ENCODE measurements around the gene PPP1CA. TPM values are rescaled to one million over a fixed set of nuclear protein-coding genes. Genes with fewer than 3 reads are reported as not detected.

The PPP1CA gene
- total RNA-seq, 1 experiment from 2014 or later = 238 TPM

- H3K4me1 ChIP-seq (ENCODE audit: control insufficient read depth in 1 of 2, insufficient read depth in 2 of 2, low read length in 2 of 2) = peaks cover 19 to 39% of the 10 kb centered on the region in 2 experiments; a peak in 3 of 4 replicates
- H3K79me2 ChIP-seq (ENCODE audit: insufficient read depth, low read length) = no peaks in the 10 kb centered on the region
- H3K4me2 ChIP-seq (ENCODE audit: low read length) = peak within 1 kb of the TSS; percentile 81
- ChIA-PET POLR2A (no interaction called here), RAD21 (ENCODE audit: low non-redundant PET in 1 of 2, low total read pairs in 2 of 2, uncharacterized antibody in 2 of 2, unreplicated experiment in 2 of 2) (interaction anchor here in 1 of 2 experiments (0.7 kb wide), 1 partner anchor 131 kb away, joined by 9 read pairs; no protein-coding TSS in a partner anchor), CTCF (no interaction called here)
- no peaks in the 10 kb centered on the region for H3K9me3 ChIP-seq (ENCODE audit: control insufficient read depth in 1 of 2, insufficient read depth in 1 of 2, low read depth in 1 of 2, low read length in 2 of 2)
- BruUV-seq (replicated peaks) = no TSS peak
- DNase-seq (ENCODE audit: low read depth, low spot score) (no peak), ATAC-seq (peak; percentile 28)
- intact Hi-C loops (cut with micrococcal nuclease) = no loop called here
- H3K27me3 ChIP-seq (ENCODE audit: insufficient read depth, low read length) = no peaks in the 10 kb centered on the region
- H4K20me1 ChIP-seq (ENCODE audit: insufficient read depth) = no peaks in the 10 kb centered on the region
- no peaks in the 10 kb centered on the region for H3K36me3 ChIP-seq (ENCODE audit: control insufficient read depth in 1 of 2, insufficient read depth in 2 of 2, low read length in 2 of 2)
- no peaks in the 10 kb centered on the region for H3K9me2 ChIP-seq (ENCODE audit: insufficient read depth)
- H3K4me3 ChIP-seq (replicated peaks in 1 of 2; ENCODE audit: low read depth in 1 of 2, low read length in 2 of 2) = peak within 1 kb of the TSS; percentile 40 to 56
- H3K9ac ChIP-seq (ENCODE audit: low read length) = peak within 1 kb of the TSS; percentile 52
- TF ChIP-seq EZH2phosphoT487 (IDR thresholded peaks at IDR 0.05; ENCODE audit: borderline replicate concordance) (no peak), SIN3A (IDR thresholded peaks at IDR 0.05; ENCODE audit: low read depth) (no peak), YY1 (IDR thresholded peaks at IDR 0.05; ENCODE audit: extremely low read depth, insufficient replicate concordance, low read depth, low read length) (no peak), ZNF274 (IDR thresholded peaks at IDR 0.05; ENCODE audit: low read depth, low read length) (no peak), CBX3 (IDR thresholded peaks at IDR 0.05; ENCODE audit: low read depth) (no peak), CEBPB (IDR thresholded peaks at IDR 0.05; ENCODE audit: low read depth) (no peak), ZFX (IDR thresholded peaks at IDR 0.05) (no peak), MAX (IDR thresholded peaks at IDR 0.05) (no peak), JUND (IDR thresholded peaks at IDR 0.05) (no peak), SP1 (IDR thresholded peaks at IDR 0.05; ENCODE audit: low read depth) (no peak), TCF7L2 (IDR thresholded peaks at IDR 0.05; ENCODE audit: borderline replicate concordance, extremely low read depth, insufficient read depth, insufficient read length) (no peak), ELF1 (IDR thresholded peaks at IDR 0.05; ENCODE audit: borderline replicate concordance, low read depth) (no peak), SRF (IDR thresholded peaks at IDR 0.05; ENCODE audit: low read depth) (no peak)
- TF ChIP-seq, protein P1, sequence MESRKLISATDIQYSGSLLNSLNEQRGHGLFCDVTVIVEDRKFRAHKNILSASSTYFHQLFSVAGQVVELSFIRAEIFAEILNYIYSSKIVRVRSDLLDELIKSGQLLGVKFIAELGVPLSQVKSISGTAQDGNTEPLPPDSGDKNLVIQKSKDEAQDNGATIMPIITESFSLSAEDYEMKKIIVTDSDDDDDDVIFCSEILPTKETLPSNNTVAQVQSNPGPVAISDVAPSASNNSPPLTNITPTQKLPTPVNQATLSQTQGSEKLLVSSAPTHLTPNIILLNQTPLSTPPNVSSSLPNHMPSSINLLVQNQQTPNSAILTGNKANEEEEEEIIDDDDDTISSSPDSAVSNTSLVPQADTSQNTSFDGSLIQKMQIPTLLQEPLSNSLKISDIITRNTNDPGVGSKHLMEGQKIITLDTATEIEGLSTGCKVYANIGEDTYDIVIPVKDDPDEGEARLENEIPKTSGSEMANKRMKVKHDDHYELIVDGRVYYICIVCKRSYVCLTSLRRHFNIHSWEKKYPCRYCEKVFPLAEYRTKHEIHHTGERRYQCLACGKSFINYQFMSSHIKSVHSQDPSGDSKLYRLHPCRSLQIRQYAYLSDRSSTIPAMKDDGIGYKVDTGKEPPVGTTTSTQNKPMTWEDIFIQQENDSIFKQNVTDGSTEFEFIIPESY (IDR thresholded peaks at IDR 0.05; ENCODE audit: extremely low read depth, insufficient replicate concordance, low read length) = no peak
- H2AFZ ChIP-seq (ENCODE audit: low read depth, low read length, poor library complexity, severe bottlenecking) = no peak within 1 kb of the TSS
- H3K27ac ChIP-seq (ENCODE audit: low read depth, low read length) = peak within 1 kb of the TSS; percentile 18; the same call in 1 of the 2 replicates
These were observed 14.0 kb upstream of the PPP1CA start, which contains the start of gene CARNS1 for GRCh38 chr11:67415501-67416304. Gene CARNS1 (plus strand): TSS chr11:67415678. CDS start chr11:67416200, 522 bp downstream.
